ENCODE data around the gene ANKRD55.
"Not testable (repeated sequence)": the region's sequence is repeated elsewhere in the genome, so short reads cannot be mapped to it uniquely, and the experiment has no call there.

The ANKRD55 gene

GRCh38 chr5:56207537-56207936, 25.6 kb downstream of the ANKRD55 start:
- no peak for DNase-seq (ENCODE audit: low spot score)

DNA sequence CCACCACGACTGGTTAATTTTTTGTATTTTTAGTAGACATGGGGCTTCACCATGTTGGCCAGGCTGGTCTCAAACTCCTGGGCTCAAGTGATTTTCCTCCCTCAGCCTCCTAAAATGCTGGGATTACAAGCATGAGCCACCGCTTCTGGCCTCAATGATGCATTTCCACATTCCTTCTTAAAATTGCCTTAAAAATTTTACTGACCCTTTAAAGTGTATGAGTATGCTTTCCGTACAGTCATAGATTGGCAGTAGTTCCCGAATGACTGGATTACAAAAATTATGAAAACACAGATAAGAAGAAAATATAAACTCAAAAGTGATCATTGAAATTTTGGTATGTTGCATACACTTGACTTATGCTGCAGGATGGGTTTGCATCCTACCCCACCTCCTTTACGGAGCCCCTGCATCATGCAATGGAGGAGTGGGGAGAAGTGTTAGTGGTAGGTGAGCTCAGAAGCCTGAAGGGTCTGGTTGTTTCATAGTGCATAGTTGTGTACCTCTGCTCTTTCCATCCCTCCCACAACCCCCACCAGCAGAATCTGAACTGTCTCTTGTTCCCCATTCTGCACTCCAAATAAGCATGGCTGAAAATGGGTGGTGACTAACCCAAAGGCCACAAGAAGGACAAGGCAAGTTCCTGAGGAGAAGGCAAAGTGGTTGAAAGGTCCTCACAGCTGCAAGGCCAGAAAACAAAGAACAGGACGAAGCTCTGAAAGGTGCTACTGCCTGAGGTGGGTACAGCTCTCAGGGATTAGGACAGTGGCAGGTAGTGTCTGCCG, 26.8 kb downstream of the ANKRD55 start:
- DNase-seq (ENCODE audit: low spot score): peak; percentile 58

DNA sequence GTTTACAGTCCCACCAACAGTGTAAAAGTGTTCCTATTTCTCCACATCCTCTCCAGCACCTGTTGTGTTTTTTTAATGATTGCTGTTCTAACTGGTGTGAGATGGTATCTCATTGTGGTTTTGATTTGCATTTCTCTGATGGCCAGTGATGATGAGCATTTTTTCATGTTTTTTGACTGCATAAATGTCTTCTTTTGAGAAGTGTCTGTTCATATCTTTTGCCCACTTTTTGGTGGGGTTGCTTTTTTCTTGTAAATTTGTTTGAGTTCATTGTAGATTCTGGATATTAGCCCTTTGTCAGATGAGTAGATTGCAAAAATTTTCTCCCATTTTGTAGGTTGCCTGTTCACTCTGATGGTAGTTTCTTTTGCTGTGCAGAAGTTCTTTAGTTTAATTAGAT, 29.2 kb downstream of the ANKRD55 start:
- not testable (repeated sequence) for DNase-seq (ENCODE audit: low spot score)

GRCh38 chr5:56202483-56202882, 30.6 kb downstream of the ANKRD55 start:
- DNase-seq (ENCODE audit: low spot score): no peak

DNA sequence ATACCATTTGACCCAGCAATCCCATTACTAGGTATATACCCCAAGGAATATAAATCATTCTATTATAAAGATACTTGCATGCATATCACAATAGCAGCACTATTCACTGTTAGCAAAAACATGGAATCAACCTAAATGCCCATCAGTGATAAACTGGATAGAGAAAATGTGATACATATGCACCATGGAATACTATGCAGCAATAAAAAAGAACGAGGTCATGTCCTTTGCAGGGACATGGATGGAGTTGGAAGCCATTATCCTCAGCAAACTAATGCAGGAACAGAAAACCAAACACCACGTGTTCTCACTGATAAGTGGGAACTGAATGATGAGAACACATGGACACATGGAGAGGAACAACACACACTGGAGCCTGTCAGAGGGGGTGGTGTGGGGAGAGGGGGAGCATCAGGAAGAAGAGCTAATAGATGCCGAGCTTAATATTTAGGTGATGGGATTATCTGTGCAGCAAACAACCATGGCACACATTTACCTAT, 31.3 kb downstream of the ANKRD55 start:
- not testable (repeated sequence) for DNase-seq (ENCODE audit: low spot score)

GRCh38 chr5:56200971-56201666, 32.0 kb downstream of the ANKRD55 start:
- peak; percentile 58 for DNase-seq (ENCODE audit: low spot score)

- DNase-seq (ENCODE audit: low spot score): no peak
Observed at GRCh38 chr5:56195016-56195415, 38.1 kb downstream of the ANKRD55 start.

- no peak for DNase-seq (ENCODE audit: low spot score)
Observed at GRCh38 chr5:56192246-56192645, 40.9 kb downstream of the ANKRD55 start.

GRCh38 chr5:56191656-56192055, 41.5 kb downstream of the ANKRD55 start:
- DNase-seq (ENCODE audit: low spot score): no peak

DNA sequence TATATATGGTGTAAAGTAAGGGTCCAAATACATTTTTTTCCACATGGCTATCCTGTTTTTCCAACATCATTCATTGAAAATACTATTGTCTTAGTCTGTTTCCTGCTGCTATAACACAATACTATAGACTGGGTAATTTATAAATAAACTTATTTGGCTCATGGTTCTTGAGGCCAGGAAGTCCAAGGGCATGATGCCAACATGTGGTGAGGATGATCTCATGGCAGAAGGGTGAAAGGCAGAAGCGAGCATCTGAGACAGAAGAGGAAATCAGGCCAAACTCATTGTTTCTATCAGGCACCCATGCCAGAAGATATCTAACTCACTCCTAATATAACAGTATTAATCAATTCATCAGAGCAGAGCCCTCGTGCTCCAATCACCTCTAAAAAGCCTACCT, 42.6 kb downstream of the ANKRD55 start:
- no peak for DNase-seq (ENCODE audit: low spot score)

DNA sequence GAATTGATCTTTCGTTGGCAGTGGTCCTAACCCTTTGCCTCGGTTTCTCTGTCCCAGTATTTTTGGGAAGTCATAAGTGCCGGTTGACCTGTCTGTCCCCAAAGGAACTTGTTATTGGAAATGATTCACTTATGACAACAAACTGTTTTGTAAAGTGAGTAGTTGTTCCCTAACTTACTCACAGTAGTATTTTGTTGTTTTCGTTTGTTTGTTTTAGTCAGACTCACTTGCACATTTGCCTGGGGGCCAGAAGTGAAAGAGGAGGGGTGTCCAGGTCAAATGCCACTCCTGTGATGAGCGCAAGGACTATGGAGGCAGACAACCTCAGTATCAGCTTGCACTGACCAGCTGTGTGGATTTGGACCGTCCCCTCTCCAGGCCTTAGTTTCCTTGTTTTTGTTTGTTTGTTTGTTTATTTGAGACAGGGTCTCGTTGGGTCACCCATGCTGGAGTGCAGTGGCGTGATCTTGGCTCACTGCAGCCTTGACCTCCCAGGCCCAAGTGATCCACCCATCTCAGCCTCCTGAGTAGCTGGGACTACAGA, 47.3 kb downstream of the ANKRD55 start:
- DNase-seq (ENCODE audit: low spot score): no peak

GRCh38 chr5:56183506-56183905, 49.6 kb downstream of the ANKRD55 start:
- peak; percentile 57 for DNase-seq (ENCODE audit: low spot score)

GRCh38 chr5:56179442-56179841, 53.7 kb downstream of the ANKRD55 start:
- DNase-seq (ENCODE audit: low spot score): no peak

DNA sequence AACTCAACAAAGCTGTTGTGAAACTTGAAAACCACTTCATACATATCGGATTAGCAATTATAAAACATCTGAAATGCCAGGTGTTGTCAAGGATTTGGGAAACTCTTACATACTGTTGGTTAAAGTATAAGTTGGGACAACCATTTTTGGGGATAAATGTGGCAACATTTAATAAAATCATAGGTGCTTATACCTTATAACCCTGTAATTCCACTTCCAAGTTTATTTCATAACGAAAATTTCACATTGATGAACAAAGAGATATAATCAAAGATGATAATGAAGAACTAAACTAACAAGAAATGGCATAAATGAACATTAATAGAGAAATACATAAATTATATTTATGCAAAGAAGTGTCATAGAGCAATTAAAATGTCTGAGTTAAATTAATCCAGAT, 54.3 kb downstream of the ANKRD55 start:
- no peak for DNase-seq (ENCODE audit: low spot score)

DNA sequence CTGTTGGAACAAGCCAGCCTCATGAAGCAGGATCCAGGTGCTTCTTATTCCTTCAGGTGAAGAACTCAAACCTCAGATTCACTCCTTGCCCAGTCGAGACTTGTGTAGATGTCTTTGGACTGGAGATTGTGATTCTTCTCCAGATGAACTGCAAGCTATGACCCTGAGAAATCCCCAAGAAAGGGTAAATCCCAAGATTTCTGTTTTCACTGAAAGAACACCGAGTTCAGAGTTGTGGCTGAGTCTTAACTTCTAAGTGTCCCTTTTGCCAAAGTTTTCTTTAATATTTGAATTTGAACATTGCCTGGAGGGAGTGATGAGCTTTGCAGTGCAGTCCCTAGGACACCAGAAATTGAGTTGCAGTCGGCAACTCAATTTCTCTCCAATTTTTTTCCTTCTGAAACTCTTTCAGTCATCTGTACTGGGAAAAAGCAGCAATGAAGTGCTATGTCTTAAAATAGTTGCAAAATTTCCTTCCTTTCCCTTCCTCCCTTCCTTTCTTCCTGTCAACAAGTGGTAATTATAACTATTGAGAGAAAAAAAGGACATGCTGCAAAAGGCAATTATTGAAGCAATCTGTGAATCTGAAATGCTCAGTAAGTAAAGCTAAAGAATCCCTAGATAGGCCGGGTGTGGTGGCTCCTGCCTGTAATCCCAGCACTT, 56.1 kb downstream of the ANKRD55 start:
- no peak for DNase-seq (ENCODE audit: low spot score)

DNA sequence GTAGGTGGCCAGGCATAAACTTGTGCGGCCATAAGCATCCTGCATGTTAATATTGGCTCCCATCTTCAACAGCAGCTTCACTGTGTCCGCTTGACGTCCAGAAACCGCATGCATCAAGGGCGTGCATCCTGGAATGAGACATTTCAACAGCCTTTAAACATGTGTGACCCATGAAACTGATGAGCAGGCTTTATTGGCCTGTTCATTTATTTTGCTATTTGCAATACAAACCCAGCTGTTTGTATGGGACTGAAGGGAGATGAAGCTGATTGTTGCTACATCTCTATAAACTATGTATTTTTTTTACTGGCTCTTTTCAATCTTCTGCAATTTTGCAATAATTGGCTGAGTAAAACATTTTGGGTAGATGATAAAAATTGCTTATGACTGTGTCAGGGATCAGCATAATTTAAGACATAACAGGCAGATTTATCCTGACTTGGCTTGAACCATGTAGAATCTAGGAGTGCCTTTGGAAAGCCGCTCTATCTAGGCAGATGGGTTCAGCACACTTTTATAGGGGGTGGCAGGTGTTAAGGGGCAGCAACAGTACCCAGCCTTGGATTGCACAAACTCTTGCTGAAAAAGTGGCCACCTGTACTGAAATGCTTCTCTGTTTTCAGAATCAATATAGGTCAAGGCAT, 56.9 kb downstream of the ANKRD55 start:
- DNase-seq (ENCODE audit: low spot score): no peak

- DNase-seq (ENCODE audit: low spot score): peak; percentile 41
Observed at GRCh38 chr5:56175488-56175887, 57.6 kb downstream of the ANKRD55 start.

DNA sequence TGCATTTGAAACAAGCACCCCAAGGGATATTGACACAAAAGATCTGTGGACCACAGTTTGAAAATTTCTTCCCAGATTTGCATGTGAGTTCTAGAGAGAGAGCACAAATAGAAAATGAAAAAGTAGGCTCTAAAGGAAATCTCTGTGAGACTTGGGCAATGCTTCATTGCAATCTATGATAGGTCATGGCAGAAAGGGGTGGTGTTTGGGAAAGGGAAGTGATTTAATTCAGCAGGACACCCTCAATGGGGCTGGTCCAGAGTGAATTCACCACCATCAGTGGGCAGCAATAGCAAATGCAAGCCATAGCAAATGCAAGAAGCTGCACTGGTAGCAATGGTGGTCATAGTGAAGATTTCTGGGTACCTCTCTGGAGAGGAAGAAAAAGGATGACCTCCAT, 58.1 kb downstream of the ANKRD55 start:
- no peak for DNase-seq (ENCODE audit: low spot score)

DNA sequence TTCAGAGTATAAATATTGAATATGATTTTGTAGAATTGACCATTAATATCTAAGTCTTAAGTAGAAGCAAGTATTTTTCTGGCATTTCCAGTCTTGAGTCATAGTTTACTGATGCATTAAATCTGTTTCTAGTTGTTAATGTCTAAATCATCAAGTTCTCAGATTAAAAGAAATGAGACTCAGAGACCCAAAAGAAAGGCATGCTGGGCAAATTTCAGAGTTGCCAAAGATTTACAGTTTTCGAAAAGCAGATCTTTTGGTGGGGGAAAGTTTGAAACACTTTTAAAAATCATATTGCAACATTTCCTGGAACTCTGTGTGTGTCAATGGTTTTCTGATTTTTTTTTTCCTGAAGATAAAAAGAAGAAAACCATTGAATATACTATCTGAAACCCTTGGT, 60.9 kb downstream of the ANKRD55 start:
- no peak for DNase-seq (ENCODE audit: low spot score)

DNA sequence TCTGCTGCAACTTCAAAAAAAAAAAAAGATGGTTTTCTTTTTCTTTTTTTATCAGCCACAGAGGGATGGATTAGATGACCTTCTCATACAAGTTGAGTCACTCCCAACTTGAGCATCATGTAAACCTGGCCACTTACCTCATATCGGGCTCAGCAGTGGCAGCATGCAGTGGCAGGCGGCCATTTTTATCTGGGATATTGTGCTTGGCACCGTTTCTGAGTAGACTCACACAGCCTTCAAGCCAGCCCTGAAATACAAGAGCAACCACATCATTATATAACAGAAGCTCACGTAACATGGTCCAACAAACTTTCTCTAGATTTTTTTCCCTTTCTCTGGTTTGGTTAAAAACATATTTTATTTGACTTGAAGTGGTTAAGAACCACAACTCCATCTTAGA, 62.6 kb downstream of the ANKRD55 start:
- no peak for DNase-seq (ENCODE audit: low spot score)

DNA sequence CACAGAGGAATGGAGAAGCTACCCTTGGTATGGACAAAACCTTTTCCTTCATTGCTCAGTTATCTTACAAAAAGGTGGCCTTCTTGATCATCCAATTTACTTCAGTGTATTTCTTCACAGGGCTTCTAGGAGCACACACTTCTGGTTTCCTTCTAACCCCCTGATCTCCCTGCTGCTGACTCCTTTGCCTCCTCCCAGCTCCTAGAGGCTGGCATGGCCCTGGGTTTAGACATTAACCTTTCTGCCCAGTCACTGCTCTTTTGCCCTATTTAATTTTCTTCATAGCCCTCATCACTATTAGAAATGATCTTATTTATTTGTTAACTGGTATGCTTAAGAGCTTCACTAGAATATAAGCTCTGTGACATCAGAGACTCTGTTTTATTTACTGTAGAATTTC, 63.2 kb downstream of the ANKRD55 start:
- DNase-seq (ENCODE audit: low spot score): no peak

DNA sequence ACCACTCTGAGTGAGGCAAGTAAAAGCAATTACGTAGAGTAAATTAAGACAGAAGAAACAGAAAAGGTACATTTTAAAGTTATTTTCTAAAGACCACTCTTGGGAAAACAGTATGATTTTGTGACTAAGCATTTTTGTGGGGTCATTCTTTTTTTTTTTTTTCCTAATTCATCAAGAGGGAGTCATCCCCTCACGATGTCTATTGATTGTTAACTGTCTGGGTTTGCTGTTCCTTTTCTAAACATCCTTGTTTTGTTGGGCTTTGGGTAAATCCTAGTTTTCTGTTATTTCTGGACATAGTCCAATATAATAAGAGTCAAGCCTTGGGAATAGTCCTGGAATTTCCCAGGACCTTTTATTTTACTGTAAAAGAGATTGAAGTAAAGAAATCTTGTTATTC, 63.8 kb downstream of the ANKRD55 start:
- peak; percentile 20 for DNase-seq (ENCODE audit: low spot score)
